Fibroblast of pulmonary artery (primary cell): ENCODE measurements around the gene HSBP1.
A peak's percentile ranks its signal among the peaks of the same experiment; 100 is the strongest.

Source experiments
- DNase-seq: peaks from one replicate; pipeline ENCODE4 v3.0.0-alpha.2; 2010; ENCODE audit warnings: low read depth
- H3K4me3 ChIP-seq: replicated peaks from 2 replicates; pipeline ENCODE4 v1.5.1; 2011; ENCODE audit warnings: low read depth, mild to moderate bottlenecking, control low read depth, low read length, moderate library complexity
- TF ChIP-seq, protein P1 (sequence below): IDR thresholded peaks from 2 replicates; pipeline ENCODE4 v1.5.1; 2011; ENCODE audit warnings: mild to moderate bottlenecking, control low read depth, low read length, inconsistent platforms; ENCODE audit errors: missing control alignments

Gene HSBP1

DNA sequence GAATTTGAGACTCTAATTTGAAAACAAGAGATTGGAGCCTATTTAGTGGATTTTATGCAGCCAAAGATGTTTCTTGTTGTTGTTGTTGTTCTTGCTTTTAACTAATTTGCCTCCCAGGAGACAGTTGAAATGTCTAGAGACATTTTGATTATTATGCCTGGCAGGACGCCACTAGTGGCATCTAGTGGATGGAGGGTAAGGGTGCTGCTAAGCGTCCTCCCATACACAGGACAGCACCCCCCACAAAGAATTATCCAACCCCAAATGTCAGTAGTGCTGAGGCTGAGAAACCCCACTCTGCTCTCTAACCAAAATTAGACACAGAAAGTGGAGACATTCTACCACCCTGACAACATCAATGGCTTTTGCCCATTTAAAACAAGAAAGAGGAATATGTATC, 15.4 kb upstream of the HSBP1 start:
- no peak overlapping the region for H3K4me3 ChIP-seq
- DNase-seq = no peak
- TF ChIP-seq, protein P1, sequence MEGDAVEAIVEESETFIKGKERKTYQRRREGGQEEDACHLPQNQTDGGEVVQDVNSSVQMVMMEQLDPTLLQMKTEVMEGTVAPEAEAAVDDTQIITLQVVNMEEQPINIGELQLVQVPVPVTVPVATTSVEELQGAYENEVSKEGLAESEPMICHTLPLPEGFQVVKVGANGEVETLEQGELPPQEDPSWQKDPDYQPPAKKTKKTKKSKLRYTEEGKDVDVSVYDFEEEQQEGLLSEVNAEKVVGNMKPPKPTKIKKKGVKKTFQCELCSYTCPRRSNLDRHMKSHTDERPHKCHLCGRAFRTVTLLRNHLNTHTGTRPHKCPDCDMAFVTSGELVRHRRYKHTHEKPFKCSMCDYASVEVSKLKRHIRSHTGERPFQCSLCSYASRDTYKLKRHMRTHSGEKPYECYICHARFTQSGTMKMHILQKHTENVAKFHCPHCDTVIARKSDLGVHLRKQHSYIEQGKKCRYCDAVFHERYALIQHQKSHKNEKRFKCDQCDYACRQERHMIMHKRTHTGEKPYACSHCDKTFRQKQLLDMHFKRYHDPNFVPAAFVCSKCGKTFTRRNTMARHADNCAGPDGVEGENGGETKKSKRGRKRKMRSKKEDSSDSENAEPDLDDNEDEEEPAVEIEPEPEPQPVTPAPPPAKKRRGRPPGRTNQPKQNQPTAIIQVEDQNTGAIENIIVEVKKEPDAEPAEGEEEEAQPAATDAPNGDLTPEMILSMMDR = no peak

DNA sequence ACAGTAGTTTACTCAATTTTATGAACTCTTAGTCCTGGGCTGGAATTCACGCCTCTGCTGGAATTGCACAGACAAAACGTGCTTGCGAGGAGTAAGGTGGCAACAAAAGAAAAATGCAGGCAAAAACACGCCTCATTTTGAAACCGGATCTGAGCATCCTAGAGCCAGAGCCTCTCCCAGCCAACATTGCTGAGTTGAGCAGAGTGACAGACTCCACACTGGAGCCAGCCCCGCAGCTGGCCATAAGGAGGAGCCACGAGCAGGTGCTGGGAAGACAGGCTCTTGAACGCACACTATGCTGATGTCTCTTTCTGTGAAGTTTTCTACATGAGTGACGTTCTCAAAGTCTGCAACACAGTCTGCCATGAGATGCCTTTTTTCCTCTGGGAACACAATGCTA, 14.6 kb upstream of the HSBP1 start:
- H3K4me3 ChIP-seq = no peak overlapping the region
- TF ChIP-seq, protein P1 = no peak
- DNase-seq = no peak

DNA sequence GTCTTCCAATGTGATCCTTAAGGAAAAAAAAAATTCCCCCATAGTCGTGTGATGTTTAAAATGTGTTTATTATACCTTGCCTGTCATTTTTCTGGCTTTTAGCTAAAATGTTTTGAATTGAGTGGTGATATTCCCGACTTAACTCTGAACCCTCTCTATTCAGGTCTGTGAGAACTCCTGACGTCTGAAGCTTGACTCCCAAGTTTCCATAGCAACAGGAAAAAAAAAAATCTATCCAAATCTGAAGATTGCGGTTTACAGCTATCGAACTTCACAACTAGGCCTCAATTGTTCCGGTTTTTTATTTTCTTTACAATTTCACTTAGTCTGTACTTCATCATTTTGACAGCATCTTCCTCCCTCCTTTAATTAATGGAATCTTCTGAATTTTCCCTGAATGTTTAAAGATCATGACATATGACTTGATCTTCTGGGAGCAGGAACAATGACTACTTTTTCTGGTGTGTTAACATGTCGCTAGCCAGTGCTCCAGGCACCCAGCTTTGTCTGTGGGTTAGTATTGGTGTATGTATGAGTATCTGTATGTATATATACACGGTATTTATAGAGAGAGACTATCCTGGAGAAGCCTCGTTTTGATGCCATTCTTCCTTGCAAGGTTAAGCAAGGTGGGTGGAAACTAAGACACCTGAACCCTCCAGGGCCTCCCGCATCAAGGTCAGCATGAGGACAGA, 12.8 kb upstream of the HSBP1 start:
- DNase-seq = no peak
- TF ChIP-seq, protein P1 = no peak
- no peak overlapping the region for H3K4me3 ChIP-seq

DNA sequence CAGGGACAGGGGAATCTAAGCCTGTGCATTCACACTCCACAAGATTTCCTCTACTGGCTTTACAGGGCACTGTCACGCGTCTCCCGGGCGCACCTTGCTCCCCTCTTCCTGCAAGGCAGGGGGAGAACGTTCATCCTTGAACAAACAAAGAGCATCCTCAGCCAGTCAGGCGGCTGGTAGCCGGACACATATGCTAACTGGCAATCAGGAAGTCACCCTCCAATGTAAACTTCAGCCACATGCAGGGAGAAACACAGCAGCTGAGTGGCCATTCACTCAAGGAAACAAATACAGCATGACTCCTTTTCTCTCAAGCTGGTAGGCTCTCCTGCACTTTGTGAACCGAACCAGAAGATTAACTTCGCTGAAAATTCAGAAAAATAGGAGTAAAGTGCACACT, 10.8 kb upstream of the HSBP1 start:
- no peak for DNase-seq
- TF ChIP-seq, protein P1 = no peak
- no peak overlapping the region for H3K4me3 ChIP-seq

DNA sequence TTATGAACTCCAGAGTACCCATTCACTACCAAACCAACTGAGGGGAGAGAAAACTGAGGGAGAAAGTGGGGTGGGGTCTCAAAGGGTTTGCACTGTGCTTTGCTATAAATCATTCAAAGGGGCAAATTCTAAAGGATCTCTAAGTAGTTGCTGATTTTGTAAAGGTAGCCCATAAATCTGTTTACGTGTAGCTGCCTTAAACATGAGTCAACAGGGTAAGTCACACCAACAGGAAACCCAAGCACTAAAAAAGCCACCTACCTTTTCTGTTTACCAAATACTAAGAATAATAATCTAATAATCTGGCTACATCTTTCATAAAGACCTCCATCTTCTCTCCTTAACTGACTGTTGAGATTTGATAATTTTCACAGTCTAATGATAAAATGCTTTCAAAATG, 8.4 kb upstream of the HSBP1 start:
- TF ChIP-seq, protein P1 = no peak
- H3K4me3 ChIP-seq = no peak overlapping the region
- no peak for DNase-seq

DNA sequence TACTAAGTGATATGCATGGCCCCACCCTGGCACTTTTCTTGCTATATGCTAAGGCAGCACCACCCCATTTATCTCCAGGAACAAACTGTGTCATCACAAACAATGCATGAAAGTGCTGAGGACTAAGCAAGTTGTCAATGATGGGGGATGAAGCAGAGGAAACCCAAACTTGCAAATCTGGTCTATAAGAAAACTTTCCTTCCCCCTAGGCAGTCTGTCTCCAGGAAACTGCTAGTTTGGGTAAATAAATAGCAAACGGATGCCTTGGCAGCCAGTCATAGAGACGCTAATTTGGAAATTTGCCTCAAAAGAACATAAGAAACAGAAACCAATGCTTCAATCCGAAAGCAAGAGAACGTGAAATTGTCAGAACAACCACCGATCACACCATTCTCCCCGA, 5.6 kb upstream of the HSBP1 start:
- peak; percentile 78 for DNase-seq
- peak overlapping the region; percentile 2 for H3K4me3 ChIP-seq

More for the DNA sequence above, 5.6 kb upstream of the HSBP1 start:
- TF ChIP-seq, protein P1 = no peak
